Stimulated activated CD8-positive, alpha-beta memory T cell treated with anti-CD3 and anti-CD28 coated beads, Interleukin-7, amount 100 ng/mL, for 4 hours (primary cell): ENCODE results near the gene RCL1.
"Not testable (repeated sequence)": the region's sequence is repeated elsewhere in the genome, so short reads cannot be mapped to it uniquely, and the experiment has no call there.

Experiments
- DNase-seq, 2 donors: peaks; one replicate each; pipeline ENCODE4 v3.0.0-alpha.2; 2020; ENCODE audit warnings: low read depth in 2 of 2

Gene RCL1

GRCh38 chr9:4783191-4783590, 9.6 kb upstream of the RCL1 start:
- not testable (repeated sequence) for DNase-seq

- no peak for DNase-seq
These were observed 8.3 kb upstream of the RCL1 start for GRCh38 chr9:4784403-4784802.

- DNase-seq: no peak
These were observed 6.1 kb upstream of the RCL1 start for GRCh38 chr9:4786599-4786998.

GRCh38 chr9:4787876-4788275, 4.9 kb upstream of the RCL1 start:
- DNase-seq: no peak

- DNase-seq: no peak
These were observed 4.0 kb upstream of the RCL1 start for GRCh38 chr9:4788703-4789102.

GRCh38 chr9:4792054-4792571, 631 bp upstream of the RCL1 start:
- DNase-seq: peak in 1 of 2 donors; percentile 6

- DNase-seq: no peak
These were observed 983 bp downstream of the RCL1 start for GRCh38 chr9:4793459-4794395.

GRCh38 chr9:4794691-4795090, 1.9 kb downstream of the RCL1 start:
- DNase-seq: no peak

GRCh38 chr9:4795108-4795507, 2.4 kb downstream of the RCL1 start:
- DNase-seq: not testable (repeated sequence)

- DNase-seq: no peak
These were observed 3.8 kb downstream of the RCL1 start for GRCh38 chr9:4796530-4796929.

- no peak for DNase-seq
These were observed 4.5 kb downstream of the RCL1 start for GRCh38 chr9:4796988-4797853.

GRCh38 chr9:4797854-4798150, 5.1 kb downstream of the RCL1 start:
- DNase-seq: no peak

- no peak for DNase-seq
These were observed 5.7 kb downstream of the RCL1 start for GRCh38 chr9:4798281-4799032.

GRCh38 chr9:4799033-4799430, 6.3 kb downstream of the RCL1 start:
- no peak for DNase-seq

GRCh38 chr9:4799775-4800174, 7.0 kb downstream of the RCL1 start:
- no peak for DNase-seq

- no peak for DNase-seq
These were observed 8.4 kb downstream of the RCL1 start for GRCh38 chr9:4801156-4801555.

- no peak for DNase-seq
These were observed 11.2 kb downstream of the RCL1 start for GRCh38 chr9:4803670-4804530.

GRCh38 chr9:4804531-4805016, 11.8 kb downstream of the RCL1 start:
- DNase-seq: no peak

GRCh38 chr9:4805191-4805918, 12.6 kb downstream of the RCL1 start:
- DNase-seq: no peak

- DNase-seq: no peak
These were observed 17.8 kb downstream of the RCL1 start for GRCh38 chr9:4810565-4810964.
